Endometrial microvascular endothelial cells (primary cell): ENCODE results near the gene NEK9. TPM values are rescaled to one million over a fixed set of nuclear protein-coding genes. Genes with fewer than 3 reads are reported as not detected.
"Not testable (repeated sequence)": the region's sequence is repeated elsewhere in the genome, so short reads cannot be mapped to it uniquely, and the experiment has no call there.

Experiments used
- in situ Hi-C: cut with HindIII; loops from 2 replicates; pipeline ENCODE4 v1.10.0; 2017; ENCODE audit warnings: low sequenced_read_pairs, low pct_unique_long_range_greater_than_20kb; ENCODE audit errors: inconsistent ontology term
- total RNA-seq: library from RNA; depleted of rRNA; stranded (reverse); fragments of >200 nt; gene quantifications from one replicate; pipeline ENCODE4 v1.2.3, GENCODE V29; 2015; ENCODE audit errors: inconsistent ontology term

Gene NEK9
- 12.8 TPM for total RNA-seq

DNA sequence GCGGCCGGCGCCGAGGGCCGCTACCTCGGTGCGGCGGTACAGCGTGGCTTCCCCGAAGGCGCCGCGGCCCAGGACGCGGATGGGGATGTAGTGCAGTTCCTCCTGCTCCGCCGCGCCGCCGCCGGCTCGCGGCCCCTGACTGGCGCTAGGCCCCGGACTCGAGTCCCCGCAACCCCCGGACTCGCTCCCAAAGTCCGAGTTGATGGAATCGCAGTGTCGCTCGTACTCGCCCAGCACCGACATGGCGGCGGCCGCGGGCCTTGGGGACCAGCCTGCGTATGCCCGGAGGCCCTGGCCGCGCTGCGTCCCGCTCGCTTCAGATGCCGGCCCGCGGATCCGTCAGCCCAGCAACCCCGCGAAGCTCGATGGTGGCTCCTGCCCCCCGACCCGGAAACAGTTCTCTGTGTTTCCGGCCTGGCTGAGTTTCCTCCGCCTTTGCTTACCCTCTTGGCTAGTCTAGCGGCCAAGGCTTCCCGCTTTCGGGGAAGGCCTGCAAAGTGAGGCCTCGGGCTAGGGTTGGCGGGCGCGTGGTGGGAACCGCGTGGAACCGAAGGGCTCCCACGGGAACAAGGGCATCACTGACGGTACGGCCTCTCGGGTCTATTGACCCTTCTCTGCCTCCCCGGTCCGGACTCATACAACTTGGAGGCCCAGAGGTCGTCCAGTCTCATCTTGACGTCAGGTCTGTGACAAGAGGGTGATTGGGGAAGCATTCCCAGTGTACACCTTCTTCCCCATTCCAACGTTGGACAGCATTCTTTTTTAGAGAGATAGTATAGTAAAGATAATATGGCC, at the start of gene NEK9:
NEK9 (minus strand) TSS at position 370 of the 795 bp plus-strand sequence; CDS start at position 243, 127 bp downstream.
- in situ Hi-C loops = loop anchor here (10.0 kb wide), 1 partner anchor 178 kb away; no protein-coding TSS in a partner anchor

DNA sequence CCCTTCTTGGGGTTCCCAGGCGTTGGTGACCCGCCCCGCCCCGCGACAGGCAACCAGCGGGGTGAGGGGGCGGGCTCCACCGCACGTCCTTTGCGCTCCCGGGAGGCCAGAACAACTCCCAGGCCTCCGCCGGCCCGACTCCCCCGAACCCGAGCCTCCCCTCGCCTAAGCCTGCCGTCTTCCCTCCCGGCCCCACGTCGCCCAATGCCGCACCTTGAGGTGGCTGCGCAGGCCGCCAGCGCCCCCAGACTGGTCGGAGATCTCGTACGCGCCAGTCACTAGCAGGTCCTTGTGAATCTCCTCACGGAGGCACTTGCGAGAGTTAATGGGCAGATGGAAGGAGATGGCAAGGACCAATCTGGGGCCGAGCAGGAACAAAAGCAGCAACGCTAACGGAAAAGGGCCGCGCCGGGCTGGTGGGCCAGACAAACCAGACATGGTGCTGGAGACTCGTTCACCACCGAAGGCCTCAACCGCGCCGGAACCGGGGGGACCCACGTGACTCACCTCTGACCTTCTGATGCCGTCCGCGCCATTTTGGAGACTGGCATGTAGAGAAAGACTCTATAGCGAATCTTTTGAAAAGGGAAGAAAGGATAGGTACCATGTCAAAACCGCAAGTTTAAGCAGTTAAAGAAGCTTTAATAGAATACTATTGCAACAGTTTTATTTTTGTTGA, 49.4 kb upstream of the NEK9 start, which contains the start of gene TMED10:
TMED10 (minus strand) TSS at position 471 of the 679 bp plus-strand sequence; CDS start at position 438, 33 bp downstream.
- in situ Hi-C loops = no loop called here

DNA sequence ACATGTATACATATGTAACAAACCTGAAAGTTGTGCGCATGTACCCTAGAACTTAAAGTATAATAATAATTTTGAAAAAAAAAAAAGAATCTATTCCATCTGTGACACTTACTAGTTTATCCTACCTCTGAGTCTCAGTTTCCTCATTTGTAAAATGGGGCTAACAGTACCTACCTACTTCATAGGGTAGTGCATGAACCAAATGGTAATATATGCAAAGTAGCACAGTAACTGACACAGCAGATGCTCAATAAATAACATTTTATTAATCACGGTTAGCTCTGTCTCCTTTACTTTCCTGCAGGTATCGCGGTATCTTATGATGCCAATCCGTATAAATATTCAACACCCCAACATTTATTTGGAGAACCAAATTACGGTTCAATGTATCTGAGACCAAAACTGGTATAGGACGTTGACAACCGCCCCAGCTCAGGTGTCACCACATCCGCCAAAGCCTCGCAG, 48.9 kb upstream of the NEK9 start:
- in situ Hi-C loops = no loop called here

DNA sequence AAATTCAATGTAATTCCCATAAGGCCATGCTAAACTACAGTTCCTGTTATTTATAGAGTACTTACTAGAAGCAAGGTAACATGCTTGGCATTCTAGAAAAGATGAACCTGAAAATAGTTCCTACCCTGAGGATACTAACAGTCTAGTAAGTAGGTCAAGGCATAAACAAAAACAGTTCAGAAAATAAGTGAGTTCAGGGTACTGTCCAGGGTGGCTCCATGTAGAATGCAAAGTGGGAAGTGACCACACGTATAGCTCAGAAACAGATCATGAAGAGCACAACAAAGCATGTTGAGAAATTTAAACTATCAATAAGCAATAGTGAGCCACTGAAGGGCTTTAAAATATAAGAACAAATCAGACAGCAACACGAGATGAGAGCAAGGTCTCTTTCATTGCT, 47.2 kb upstream of the NEK9 start:
- in situ Hi-C loops = no loop called here

DNA sequence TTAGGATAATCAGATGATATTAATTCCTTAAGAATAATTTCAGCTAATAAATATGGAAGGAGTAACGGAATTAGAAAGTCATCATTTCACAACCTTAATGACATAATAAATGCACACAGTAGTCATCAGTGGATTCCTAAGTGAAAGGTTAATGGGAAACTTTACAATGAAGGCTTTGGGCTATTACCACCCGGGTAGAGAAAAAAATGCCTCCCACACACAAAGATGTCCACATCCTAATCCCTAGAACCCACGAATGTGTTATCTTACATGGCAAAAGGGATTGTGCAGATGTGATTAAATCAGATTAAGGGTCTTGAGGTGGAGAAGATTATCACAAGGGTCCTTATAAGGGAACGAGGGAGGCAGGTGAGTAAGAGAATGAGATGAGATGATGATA, 43.9 kb upstream of the NEK9 start:
- in situ Hi-C loops = no loop called here

DNA sequence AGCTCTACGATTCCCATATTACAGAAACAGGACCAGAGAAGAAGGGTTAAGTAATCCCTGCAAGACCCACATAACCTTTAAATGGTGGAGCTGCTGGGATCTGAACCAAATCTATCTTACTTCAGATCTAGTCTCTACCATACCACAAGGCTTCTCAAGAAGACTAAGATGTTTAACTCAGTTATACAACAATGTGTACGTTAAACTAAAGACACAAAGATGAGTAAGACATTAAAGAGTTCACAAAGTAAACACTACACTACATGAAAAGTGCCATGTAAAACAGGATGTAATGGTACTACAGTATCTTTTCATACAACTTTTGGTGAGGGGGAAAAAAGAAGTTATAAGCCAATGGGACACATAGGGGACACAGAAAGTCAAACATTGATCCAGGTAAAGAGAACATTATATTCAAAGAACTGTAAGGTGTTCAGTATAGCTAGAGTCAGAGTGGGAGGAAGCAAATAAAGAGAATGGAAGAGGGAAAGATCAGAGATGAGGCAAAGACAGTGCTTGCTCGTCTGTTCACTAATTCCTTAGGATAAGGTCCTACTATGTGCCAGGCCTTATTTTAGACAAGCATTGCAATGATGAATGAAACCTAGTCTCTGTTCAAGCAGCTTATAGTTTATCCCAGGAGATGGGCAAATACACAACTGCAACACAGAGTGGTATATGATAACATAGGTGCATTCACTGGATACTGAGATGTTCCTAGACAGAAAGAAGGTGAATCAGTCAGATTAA, 41.9 kb upstream of the NEK9 start:
- in situ Hi-C loops = no loop called here

DNA sequence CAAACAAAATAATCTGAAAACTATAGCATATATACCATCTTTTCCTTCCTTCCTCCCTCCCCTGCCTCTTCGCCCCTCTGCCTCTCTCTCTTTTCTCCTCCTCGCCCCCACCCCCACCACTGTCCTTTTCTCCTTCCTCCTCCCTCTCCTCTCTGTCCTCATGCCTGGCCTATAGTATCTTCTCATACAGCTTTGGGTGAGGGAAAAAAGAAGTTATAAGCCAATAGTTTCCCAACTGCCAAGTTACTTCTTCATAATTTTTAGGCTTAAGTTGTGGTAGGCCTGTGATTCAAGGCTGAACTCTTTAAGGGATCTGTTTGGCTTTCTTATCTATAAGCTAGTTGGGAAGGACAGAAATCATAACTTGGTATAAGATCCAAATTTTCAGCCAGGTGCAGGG, 40.5 kb upstream of the NEK9 start:
- in situ Hi-C loops = no loop called here

DNA sequence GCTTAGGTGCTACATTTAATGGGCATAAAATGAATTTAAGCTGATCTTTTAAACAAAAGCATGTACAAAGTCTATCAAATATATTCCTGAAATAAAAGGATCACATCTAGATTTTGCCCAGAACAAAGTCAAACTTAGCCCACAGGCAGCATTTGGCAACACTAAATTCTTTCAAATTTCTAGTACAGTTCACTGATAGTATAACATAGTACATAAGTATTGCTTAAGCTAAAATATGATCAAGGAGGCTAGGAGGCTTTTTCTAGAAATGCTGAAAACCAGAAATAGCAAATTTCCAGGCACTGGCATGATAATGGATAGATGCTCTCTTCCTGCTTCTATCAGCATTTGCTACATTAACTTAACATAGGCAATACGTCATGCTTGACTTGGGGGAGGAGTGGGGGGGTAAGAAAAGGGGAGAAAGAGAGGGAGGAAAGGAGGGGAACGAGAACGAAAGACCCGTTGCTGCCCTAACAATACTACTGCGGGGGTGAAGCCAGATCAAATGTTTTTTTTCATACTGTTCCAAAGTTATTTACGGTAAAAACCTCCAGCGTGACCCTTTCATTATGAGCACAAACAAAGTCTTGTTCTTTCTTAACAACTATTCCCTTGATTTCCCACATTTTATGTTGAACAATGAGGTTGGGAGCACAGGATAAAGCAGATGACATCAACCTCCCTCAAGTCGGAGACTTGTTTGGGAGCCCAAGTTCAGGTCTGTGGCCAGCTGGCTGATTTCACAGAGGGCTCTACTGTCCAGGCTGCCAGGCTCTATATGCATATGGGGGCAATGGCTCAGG, 38.9 kb upstream of the NEK9 start:
- in situ Hi-C loops = no loop called here

DNA sequence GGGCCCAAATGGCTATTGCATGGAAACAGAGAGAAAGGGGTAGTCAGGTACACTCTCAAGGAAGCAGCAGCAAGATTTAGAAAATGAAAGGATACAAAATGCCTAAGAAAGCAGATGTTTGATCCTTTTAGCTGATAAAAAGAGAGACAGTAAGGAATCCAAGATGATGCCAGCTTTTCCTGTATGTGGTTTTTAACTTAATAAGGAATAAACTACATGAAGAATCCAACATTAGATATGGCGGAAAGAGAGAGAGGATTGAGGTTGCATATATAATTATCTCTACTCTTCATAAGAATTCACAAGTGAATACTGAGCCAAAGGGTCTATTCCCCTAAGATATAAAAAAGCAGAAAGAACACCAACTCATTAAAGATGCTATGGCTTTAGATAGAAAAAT, 38.0 kb upstream of the NEK9 start:
- in situ Hi-C loops = no loop called here

DNA sequence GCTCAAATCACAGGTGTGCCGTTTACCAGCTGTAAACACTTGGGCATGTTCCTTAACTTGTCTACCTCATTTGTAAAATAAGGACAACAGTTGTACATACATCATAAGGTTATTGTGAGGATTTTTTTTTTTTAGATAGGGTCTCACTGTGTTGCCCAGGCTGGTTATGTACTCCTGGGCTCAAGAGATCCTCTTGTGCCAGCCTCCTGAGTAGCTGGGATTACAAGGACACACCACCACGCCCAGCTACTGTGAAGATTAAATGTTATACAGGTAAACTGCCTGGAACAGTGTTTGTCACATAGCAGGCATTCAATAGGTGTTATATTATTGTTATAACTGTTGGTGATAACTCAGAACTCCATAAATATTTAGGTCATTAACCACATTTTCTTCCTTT, 36.8 kb upstream of the NEK9 start:
- in situ Hi-C loops = no loop called here

DNA sequence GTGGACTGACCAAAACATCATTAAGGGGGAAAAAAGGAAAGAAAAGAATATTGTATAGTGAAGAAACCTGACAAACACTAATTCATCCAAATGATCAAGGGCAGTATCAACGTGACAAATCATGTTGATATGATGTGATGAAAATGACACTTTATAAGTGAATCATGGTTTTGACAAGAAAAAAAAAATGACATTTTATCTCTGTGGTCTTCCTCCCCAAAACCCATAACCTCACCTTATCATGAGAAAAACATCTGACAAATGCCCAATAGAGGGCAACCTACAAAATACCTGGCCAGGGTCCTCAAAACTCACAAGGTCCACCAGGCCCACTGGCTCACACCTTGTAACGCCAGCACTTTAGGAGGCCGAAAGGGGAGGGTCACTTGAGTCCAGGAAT, 35.8 kb upstream of the NEK9 start:
- in situ Hi-C loops = no loop called here

DNA sequence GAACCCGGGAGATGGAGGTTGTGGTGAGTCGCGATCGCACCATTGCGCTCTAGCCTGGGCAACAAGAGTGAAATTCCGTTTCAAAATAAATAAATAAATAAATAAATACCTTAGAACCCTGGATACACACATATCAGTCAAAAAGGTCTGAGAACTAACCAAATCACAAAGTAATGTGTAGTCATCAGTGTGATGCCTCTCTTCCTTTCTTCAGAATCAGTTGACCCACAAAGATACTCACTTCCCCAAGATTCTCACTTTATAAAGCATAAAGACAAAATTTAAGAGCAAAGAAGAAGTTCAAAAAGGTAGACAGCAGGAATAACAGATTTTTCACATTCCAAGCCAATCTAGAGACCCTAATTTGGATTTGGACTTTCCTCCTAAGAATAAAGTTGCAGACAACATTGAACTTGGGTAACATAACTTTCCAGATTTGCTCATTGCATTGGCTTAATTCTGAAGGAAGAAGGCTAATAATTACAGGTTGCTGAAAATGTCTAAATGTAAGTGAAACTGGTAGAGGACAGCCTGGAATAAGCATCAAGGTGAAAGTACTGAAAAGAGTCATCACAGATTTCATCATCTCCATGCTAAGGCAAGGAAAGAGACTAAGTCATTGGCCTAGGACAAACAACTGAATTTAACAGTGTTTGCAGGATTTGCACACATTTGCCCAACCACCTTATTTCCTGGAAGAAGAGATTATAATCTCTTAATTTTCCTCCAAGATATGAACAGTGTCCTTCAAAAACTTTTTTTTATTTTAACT, 32.2 kb upstream of the NEK9 start:
- in situ Hi-C loops = no loop called here

DNA sequence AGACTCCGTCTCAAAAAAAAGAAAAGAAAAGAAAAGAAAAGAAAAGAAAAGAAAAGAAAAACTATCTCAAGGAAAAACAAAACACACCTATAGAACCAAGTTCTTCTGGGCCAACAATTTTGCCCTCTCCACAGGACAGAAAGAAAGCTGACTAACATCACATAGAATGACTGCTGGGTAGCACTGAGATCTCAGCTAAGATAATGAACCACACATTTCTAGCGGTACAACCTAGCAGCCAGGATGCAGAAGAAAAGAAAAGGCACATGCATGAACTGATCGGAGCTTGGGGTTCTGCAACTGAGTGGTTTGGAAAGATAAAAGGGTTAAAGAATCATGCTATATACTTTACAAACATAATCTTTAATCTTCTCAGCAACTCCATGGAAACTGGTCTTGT, 30.1 kb upstream of the NEK9 start:
- in situ Hi-C loops = no loop called here

DNA sequence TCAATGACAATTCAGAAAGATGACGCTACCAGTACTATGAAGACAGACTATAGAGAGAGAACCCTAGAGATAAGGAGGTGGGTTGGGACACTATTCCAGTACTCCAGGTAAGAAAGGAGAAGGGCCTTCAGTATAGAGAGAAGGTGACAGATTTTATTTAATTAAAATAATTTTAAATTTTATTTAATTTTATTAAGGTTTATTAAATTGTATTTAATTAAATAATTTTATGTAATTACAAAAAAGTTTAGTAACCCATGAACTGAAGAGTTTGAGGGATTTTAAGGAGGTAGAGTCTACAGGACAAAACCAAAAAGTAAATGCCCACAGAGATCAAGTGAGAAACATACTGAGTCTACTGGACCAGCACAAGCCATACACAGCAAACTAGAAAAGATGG, 29.3 kb upstream of the NEK9 start:
- in situ Hi-C loops = no loop called here

DNA sequence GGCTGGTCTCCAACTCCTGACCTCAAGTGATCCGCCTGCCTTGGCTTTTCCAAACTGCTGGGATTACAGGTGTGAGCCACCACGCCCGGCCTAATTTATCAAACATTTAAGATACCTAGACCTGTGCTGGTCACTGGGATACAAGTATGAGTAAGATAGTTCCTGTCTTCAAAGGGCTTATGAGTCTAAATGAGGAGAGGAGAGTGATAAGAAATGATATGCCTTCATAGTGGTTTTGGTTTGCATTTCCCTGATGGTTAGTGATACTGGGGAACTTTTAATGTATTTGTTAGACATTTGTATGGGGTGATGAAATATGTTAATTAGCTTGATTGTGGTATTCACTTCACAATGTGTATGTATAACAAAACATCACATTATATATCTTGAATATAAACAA, 28.3 kb upstream of the NEK9 start:
- in situ Hi-C loops = no loop called here

DNA sequence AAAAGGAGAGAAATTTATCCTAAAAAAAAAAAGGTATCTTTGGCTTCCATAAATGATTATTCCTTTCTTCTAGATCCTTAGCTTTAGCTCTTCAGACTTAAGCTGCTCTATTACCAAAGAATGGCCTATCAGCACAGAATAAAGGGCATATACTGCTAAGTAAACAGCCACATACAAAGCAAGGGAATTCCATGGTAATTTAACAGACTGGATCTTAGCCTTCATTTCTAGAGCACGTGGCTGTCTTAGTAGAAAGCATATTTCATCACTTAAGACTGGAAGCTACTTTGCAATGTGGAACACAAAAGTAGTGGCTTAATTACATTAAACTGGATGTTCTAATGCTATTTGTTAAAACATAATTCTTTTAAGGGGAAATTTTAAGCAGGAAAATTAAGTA, 26.4 kb upstream of the NEK9 start:
- in situ Hi-C loops = no loop called here

DNA sequence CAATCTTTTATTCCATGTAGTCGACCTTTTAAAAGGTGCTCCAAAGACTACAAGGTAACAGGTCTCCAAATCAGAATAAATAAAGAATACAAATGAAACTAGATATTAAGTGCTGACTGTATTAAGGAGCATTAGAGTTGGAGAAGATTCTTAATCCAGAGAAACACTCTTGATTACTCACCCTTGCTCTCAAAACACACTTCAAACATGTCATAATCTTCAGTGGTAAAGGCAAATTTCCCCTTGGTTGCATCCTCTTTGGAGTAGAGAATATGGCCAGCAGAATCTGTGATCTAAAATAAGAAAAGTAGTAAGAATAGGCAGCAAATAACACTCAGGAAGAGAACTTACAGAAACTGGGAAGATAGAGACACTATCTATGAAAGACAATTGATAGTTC, 25.0 kb upstream of the NEK9 start:
- in situ Hi-C loops = no loop called here

DNA sequence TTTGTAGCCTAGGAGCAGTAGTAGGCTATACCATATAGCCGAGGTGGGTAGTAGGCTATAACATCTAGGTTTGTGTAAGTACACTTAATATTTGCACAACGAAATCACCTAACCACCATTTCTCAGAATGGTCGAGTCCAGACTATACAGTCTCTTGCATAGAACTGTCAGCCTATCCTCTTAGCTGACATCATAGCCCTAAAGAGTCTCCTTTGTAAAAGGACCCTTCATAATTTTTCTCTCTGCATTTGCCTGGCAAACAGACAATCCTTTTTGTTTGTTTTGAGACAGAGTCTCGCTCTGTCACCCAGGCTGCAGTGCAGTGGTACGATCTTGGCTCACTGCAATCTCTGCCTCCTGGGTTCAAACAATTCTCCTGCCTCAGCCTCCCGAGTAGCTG, 23.8 kb upstream of the NEK9 start:
- in situ Hi-C loops = not testable (repeated sequence)
